Measurements from ENCODE around the gene APBA1.

GRCh38 chr9:69499959-69500358, 172.2 kb downstream of the APBA1 start:
- TF ChIP-seq EZH2 (IDR thresholded peaks at IDR 0.05; ENCODE audit: borderline replicate concordance, low read depth, low read length, severe bottlenecking), result no peak
- TF ChIP-seq, protein P1, sequence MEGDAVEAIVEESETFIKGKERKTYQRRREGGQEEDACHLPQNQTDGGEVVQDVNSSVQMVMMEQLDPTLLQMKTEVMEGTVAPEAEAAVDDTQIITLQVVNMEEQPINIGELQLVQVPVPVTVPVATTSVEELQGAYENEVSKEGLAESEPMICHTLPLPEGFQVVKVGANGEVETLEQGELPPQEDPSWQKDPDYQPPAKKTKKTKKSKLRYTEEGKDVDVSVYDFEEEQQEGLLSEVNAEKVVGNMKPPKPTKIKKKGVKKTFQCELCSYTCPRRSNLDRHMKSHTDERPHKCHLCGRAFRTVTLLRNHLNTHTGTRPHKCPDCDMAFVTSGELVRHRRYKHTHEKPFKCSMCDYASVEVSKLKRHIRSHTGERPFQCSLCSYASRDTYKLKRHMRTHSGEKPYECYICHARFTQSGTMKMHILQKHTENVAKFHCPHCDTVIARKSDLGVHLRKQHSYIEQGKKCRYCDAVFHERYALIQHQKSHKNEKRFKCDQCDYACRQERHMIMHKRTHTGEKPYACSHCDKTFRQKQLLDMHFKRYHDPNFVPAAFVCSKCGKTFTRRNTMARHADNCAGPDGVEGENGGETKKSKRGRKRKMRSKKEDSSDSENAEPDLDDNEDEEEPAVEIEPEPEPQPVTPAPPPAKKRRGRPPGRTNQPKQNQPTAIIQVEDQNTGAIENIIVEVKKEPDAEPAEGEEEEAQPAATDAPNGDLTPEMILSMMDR (IDR thresholded peaks at IDR 0.05; ENCODE audit: borderline replicate concordance, extremely low read depth, low read length, poor library complexity, severe bottlenecking), result no peak
